K562 (cell line): ENCODE measurements around the gene TMEM69. TPM values are rescaled to one million over a fixed set of nuclear protein-coding genes. Genes with fewer than 3 reads are reported as not detected.

Experiments used
- EGR1 ChIP-seq: fragments of 450-650 bp; conservative IDR thresholded peaks from 2 replicates; pipeline ENCODE4 v1.6.1; 2017; ENCODE audit warnings: mild to moderate bottlenecking
- FOXM1 ChIP-seq, 2 experiments: fragments of 450-650 bp in 1 of 2; sonication (generic) in 1 of 2; formaldehyde crosslinking in 1 of 2; IDR thresholded peaks; 2 replicates each; pipeline versions ENCODE4 v1.6.1 to v1.9.0; 2017 to 2022; ENCODE audit warnings: low read depth in 2 of 2, mild to moderate bottlenecking in 2 of 2, missing genetic modification reagents in 1 of 2, moderate library complexity in 1 of 2
- FOXP1 ChIP-seq: sonication (generic); formaldehyde crosslinking; IDR thresholded peaks from 2 replicates; pipeline ENCODE4 v1.8.0; 2022; ENCODE audit warnings: mild to moderate bottlenecking, missing genetic modification reagents
- HDGF ChIP-seq: fragments of 450-650 bp; IDR thresholded peaks from 2 replicates; pipeline ENCODE4 v1.6.1; 2016
- MAFK ChIP-seq: IDR thresholded peaks from 2 replicates; pipeline ENCODE4 v1.6.1; 2011; ENCODE audit warnings: low read length, improper control_type of control experiment
- MBD2 ChIP-seq: sonication (generic); IDR thresholded peaks from 2 replicates; pipeline ENCODE4 v1.6.1; 2016; ENCODE audit warnings: low read depth, borderline replicate concordance
- NFYB ChIP-seq: IDR thresholded peaks from 2 replicates; pipeline ENCODE4 v1.6.1; 2011; ENCODE audit warnings: mild to moderate bottlenecking, moderate library complexity; ENCODE audit not compliant: insufficient read length; ENCODE audit errors: extremely low read depth
- POLR2AphosphoS2 ChIP-seq: IDR thresholded peaks from 2 replicates; pipeline ENCODE4 v1.6.1; 2012; ENCODE audit warnings: low read length, improper control_type of control experiment
- RBBP5 ChIP-seq: fragments of 200-600 bp; sonication (generic); IDR thresholded peaks from 2 replicates; pipeline ENCODE4 v1.6.1; 2012; ENCODE audit warnings: borderline replicate concordance, mild to moderate bottlenecking, low read length, control low read depth, inconsistent platforms; ENCODE audit not compliant: insufficient read depth, poor library complexity, severe bottlenecking
- SIN3B ChIP-seq: fragments of 450-650 bp; IDR thresholded peaks from 2 replicates; pipeline ENCODE4 v1.6.1; 2017; ENCODE audit warnings: low read depth, mild to moderate bottlenecking, moderate library complexity
- SMARCA4 ChIP-seq: fragments of 450-650 bp; IDR thresholded peaks from 2 replicates; pipeline ENCODE4 v1.6.1; 2016
- XRCC5 ChIP-seq: fragments of 200-400 bp; formaldehyde crosslinking; IDR thresholded peaks from 2 replicates; pipeline ENCODE4 v1.6.1; 2017; ENCODE audit warnings: low read depth, mild to moderate bottlenecking, low read length
- ZBTB7A ChIP-seq: IDR thresholded peaks from 2 replicates; pipeline ENCODE4 v1.6.1; 2011; ENCODE audit warnings: low read depth, mild to moderate bottlenecking, low read length, moderate library complexity, borderline replicate concordance; ENCODE audit not compliant: control insufficient read depth
- ZNF133 ChIP-seq: fragments of 250-450 bp; sonication (Bioruptor Pico); IDR thresholded peaks from 2 replicates; pipeline ENCODE4 v1.4.0; 2020; ENCODE audit warnings: mild to moderate bottlenecking
- ZNF143 ChIP-seq: sonication (generic); formaldehyde crosslinking; IDR thresholded peaks from 2 replicates; pipeline ENCODE4 v1.9.0; 2022; ENCODE audit warnings: mild to moderate bottlenecking, missing genetic modification reagents
- ZNF174 ChIP-seq: fragments of 250-450 bp; sonication (Bioruptor Pico); IDR thresholded peaks from 2 replicates; pipeline ENCODE4 v1.4.0; 2020; ENCODE audit warnings: mild to moderate bottlenecking
- ZNF76 ChIP-seq: fragments of 250-450 bp; sonication (Bioruptor Pico); IDR thresholded peaks from 2 replicates; pipeline ENCODE4 v1.4.0; 2020; ENCODE audit warnings: mild to moderate bottlenecking, moderate library complexity, borderline replicate concordance
- ZNF778 ChIP-seq: fragments of 450-650 bp; formaldehyde crosslinking; IDR thresholded peaks from 2 replicates; pipeline ENCODE4 v1.4.0; 2020; ENCODE audit warnings: mild to moderate bottlenecking, moderate library complexity
- ZNF780A ChIP-seq: fragments of 250-450 bp; sonication (Bioruptor Pico); IDR thresholded peaks from 2 replicates; pipeline ENCODE4 v1.5.0; 2021; ENCODE audit warnings: mild to moderate bottlenecking
- ZNF785 ChIP-seq: fragments of 250-450 bp; sonication (Bioruptor Pico); IDR thresholded peaks from 2 replicates; pipeline ENCODE4 v1.4.0; 2020; ENCODE audit warnings: mild to moderate bottlenecking
- polyA plus RNA-seq, 8 experiments: library from polyadenylated mRNA; depleted of rRNA in 4 of 8; stranded (reverse) in 5 of 8; unstranded in 3 of 8; fragments of >200 nt; fragmentation: Nextera tagmentation in 2 of 8; fragmentation: Illumina TruSeq in 1 of 8; extraction: Ambion mirVana in 2 of 8; extraction: Trizol in 1 of 8; gene quantifications; 2 replicates each; pipeline versions ENCODE4 v1.2.1 to v1.2.3, GENCODE V29; 2011 to 2014; ENCODE audit warnings: inconsistent platforms in 1 of 8, missing spikeins in 1 of 8
- total RNA-seq, 7 experiments: library from RNA; depleted of rRNA in 6 of 7; stranded (reverse); fragments of >200 nt in 6 of 7; fragmentation: Illumina TruSeq in 2 of 7; extraction: Trizol in 2 of 7; gene quantifications; 2 replicates each; pipeline versions ENCODE4 v1.2.1 to v1.2.3, GENCODE V29; 2011 to 2021; ENCODE audit warnings: low replicate concordance in 1 of 7
- TF ChIP-seq, protein P1 (sequence below): fragments of 450-650 bp; formaldehyde crosslinking; IDR thresholded peaks from 2 replicates; pipeline ENCODE4 v1.4.0; 2022; ENCODE audit warnings: missing genetic modification characterization
- TF ChIP-seq, protein P2 (sequence below): fragments of 450-650 bp; formaldehyde crosslinking; conservative IDR thresholded peaks from 2 replicates; pipeline ENCODE4 v1.4.0; 2022; ENCODE audit warnings: mild to moderate bottlenecking, missing genetic modification characterization
- TF ChIP-seq, protein P3 (sequence below): fragments of 450-650 bp; IDR thresholded peaks from 2 replicates; pipeline ENCODE4 v1.6.1; 2018; ENCODE audit not compliant: partially characterized antibody

Gene TMEM69
- total and polyA plus RNA-seq, 9 of the 15 experiments (the other 6 are each of a cell fraction or from before 2014, with no cell fraction given) = 47.3 to 248 (median 103) TPM

DNA sequence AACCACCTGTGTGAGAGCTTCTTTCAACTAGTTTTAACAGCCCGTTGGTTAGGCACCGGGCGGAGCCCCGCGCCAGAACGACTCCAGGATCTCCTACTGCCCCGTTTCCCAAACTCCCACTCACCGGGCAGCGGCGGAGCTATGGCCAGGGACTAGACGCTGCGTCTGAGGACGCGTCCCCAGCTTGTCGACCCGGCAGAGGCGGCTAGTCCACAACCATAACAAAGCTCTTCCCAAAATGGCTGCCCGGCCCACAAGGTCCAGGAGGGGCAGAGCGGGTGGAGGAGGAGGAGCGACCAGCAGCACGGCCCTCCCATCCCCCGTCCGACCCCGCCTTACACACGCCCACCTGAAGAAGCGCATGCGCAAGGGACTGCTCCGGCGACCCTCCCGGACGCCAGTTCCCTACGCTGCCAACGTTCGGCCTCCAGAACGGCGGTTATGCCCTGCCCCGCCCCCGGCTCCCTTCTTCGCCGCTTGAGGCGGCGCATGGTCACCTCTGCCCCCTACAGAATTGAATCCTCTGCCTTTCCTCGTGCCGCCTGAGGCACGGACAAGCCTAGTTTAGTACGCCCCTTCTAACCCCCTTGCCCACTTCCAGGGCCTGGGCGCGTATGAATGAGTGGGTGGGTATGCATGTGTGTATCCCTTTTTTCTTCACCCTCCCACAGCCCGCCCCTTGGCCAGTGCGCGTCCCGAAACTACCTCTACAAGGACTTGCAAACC is 1.5 kb upstream of the TMEM69 start, which contains the start of gene GPBP1L1 (continued):
- no peak; the same call in 1 of the 2 replicates for TF ChIP-seq MBD2
- TF ChIP-seq NFYB = no peak
- TF ChIP-seq ZNF174 (CRISPR knock-in tag) = no peak
- TF ChIP-seq MAFK = no peak
- TF ChIP-seq SMARCA4 = 0 out of 2 replicates have a peak, but pooled peaks have one; percentile 9
- no peak for TF ChIP-seq ZNF778 (CRISPR knock-in tag)
- no peak for TF ChIP-seq ZNF780A (CRISPR knock-in tag)
- peak; percentile 93 for TF ChIP-seq RBBP5
- TF ChIP-seq FOXP1 (CRISPR knock-in tag) = 0 out of 2 replicates have a peak, but pooled peaks have one; percentile 19
- TF ChIP-seq XRCC5 = no peak
- TF ChIP-seq, protein P1, sequence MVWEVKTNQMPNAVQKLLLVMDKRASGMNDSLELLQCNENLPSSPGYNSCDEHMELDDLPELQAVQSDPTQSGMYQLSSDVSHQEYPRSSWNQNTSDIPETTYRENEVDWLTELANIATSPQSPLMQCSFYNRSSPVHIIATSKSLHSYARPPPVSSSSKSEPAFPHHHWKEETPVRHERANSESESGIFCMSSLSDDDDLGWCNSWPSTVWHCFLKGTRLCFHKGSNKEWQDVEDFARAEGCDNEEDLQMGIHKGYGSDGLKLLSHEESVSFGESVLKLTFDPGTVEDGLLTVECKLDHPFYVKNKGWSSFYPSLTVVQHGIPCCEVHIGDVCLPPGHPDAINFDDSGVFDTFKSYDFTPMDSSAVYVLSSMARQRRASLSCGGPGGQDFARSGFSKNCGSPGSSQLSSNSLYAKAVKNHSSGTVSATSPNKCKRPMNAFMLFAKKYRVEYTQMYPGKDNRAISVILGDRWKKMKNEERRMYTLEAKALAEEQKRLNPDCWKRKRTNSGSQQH (CRISPR knock-in tag) = peak; percentile 75
- TF ChIP-seq, protein P2, sequence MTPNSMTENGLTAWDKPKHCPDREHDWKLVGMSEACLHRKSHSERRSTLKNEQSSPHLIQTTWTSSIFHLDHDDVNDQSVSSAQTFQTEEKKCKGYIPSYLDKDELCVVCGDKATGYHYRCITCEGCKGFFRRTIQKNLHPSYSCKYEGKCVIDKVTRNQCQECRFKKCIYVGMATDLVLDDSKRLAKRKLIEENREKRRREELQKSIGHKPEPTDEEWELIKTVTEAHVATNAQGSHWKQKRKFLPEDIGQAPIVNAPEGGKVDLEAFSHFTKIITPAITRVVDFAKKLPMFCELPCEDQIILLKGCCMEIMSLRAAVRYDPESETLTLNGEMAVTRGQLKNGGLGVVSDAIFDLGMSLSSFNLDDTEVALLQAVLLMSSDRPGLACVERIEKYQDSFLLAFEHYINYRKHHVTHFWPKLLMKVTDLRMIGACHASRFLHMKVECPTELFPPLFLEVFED = peak; percentile 48; the same call in 1 of the 2 replicates
- TF ChIP-seq, protein P3, sequence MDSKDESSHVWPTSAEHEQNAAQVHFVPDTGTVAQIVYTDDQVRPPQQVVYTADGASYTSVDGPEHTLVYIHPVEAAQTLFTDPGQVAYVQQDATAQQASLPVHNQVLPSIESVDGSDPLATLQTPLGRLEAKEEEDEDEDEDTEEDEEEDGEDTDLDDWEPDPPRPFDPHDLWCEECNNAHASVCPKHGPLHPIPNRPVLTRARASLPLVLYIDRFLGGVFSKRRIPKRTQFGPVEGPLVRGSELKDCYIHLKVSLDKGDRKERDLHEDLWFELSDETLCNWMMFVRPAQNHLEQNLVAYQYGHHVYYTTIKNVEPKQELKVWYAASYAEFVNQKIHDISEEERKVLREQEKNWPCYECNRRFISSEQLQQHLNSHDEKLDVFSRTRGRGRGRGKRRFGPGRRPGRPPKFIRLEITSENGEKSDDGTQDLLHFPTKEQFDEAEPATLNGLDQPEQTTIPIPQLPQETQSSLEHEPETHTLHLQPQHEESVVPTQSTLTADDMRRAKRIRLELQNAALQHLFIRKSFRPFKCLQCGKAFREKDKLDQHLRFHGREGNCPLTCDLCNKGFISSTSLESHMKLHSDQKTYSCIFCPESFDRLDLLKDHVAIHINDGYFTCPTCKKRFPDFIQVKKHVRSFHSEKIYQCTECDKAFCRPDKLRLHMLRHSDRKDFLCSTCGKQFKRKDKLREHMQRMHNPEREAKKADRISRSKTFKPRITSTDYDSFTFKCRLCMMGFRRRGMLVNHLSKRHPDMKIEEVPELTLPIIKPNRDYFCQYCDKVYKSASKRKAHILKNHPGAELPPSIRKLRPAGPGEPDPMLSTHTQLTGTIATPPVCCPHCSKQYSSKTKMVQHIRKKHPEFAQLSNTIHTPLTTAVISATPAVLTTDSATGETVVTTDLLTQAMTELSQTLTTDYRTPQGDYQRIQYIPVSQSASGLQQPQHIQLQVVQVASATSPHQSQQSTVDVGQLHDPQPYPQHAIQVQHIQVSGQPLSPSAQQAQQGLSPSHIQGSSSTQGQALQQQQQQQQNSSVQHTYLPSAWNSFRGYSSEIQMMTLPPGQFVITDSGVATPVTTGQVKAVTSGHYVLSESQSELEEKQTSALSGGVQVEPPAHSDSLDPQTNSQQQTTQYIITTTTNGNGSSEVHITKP = no peak
- peak; percentile 65; the same call in 1 of the 2 replicates for TF ChIP-seq EGR1
- TF ChIP-seq ZNF133 (CRISPR knock-in tag) = 0 out of 2 replicates have a peak, but pooled peaks have one; percentile 59
- no peak; the same call in 1 of the 2 replicates for TF ChIP-seq ZNF785 (CRISPR knock-in tag)
- TF ChIP-seq FOXM1 (IDR thresholded peaks at IDR 0.05; ENCODE audit: low read depth) = no peak
- TF ChIP-seq FOXM1 (CRISPR knock-in tag; IDR thresholded peaks at IDR 0.05; ENCODE audit: low read depth) = no peak
- TF ChIP-seq ZBTB7A = peak; percentile 96
- peak; percentile 12; the same call in 1 of the 2 replicates for TF ChIP-seq SIN3B
- 0 out of 2 replicates have a peak, but pooled peaks have one; percentile 54 for TF ChIP-seq HDGF
- TF ChIP-seq ZNF76 (CRISPR knock-in tag) = peak; percentile 89; the same call in 1 of the 2 replicates
- TF ChIP-seq POLR2AphosphoS2 = peak; percentile 8; the same call in 1 of the 2 replicates
- no peak for TF ChIP-seq ZNF143
